ENCODE measurements around the gene DTNA. TPM values are rescaled to one million over a fixed set of nuclear protein-coding genes. Genes with fewer than 3 reads are reported as not detected.

DTNA gene
- total RNA-seq, 4 donors from 2014 or later = 81.0 to 236 (median 119) TPM

DNA sequence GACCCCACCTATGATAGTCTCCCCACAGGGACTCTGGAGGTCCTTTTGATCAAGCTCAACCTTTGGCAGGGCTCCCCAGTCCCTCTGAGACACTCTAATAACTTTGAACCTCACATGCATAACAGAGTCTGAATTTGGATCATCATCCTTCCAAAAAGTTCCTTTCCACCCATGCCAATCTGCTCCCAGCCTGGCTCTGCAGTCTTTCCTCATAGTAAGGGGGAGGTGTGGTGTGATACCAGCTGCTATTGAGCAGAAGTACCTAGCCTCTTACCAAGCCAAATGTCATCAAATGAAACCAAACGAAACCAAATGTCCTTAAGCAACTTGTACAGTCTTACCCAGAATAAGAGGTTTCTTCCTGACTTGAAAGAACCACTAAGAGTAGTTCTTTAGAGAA lies 36.5 kb downstream of the DTNA start:
- no peaks in the 10 kb centered on the region for H3K27me3 ChIP-seq
- peak in 1 of 2 donors; percentile 25 for TF ChIP-seq POLR2A (IDR thresholded peaks at IDR 0.05)
- TF ChIP-seq, protein P1, sequence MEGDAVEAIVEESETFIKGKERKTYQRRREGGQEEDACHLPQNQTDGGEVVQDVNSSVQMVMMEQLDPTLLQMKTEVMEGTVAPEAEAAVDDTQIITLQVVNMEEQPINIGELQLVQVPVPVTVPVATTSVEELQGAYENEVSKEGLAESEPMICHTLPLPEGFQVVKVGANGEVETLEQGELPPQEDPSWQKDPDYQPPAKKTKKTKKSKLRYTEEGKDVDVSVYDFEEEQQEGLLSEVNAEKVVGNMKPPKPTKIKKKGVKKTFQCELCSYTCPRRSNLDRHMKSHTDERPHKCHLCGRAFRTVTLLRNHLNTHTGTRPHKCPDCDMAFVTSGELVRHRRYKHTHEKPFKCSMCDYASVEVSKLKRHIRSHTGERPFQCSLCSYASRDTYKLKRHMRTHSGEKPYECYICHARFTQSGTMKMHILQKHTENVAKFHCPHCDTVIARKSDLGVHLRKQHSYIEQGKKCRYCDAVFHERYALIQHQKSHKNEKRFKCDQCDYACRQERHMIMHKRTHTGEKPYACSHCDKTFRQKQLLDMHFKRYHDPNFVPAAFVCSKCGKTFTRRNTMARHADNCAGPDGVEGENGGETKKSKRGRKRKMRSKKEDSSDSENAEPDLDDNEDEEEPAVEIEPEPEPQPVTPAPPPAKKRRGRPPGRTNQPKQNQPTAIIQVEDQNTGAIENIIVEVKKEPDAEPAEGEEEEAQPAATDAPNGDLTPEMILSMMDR (IDR thresholded peaks at IDR 0.05) = no peak
- H3K9me3 ChIP-seq = no peaks in the 10 kb centered on the region
- H3K4me1 ChIP-seq = peaks cover 35 to 39% of the 10 kb centered on the region in 2 donors
- no peaks in the 10 kb centered on the region for H3K36me3 ChIP-seq
- H3K4me3 ChIP-seq (replicated peaks in 1 of 3) = no peak overlapping the region
- H3K27ac ChIP-seq = peak overlapping the region; percentile 42 to 71 (median 59)
- WGBS, 2 donors = 18 to 24% methylated on average over 1 of the region's 1 CpG
- intact Hi-C loops (cut with DNase I) = no loop called here
- peak; percentile 50 to 58 for DNase-seq

DNA sequence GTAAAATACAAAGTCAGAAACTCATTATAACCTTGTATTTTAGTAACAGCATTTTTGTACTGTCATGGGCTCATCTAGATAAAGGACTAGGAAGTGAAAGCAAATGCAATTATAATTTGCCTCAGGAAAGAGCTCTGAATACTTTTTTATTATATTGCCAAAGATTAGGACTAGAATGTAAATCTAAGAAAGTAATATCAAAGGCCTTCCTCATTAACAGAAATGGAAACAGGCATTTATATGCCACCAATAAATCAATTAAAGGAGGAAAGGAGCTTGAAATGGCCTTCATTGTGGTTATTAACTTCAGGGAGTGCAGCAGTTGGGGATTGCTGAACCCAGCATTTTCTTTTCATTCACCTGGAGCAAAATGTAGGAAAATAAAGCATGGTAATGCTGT lies 39.6 kb downstream of the DTNA start:
- peaks cover 27 to 30% of the 10 kb centered on the region in 2 donors for H3K4me1 ChIP-seq
- H3K27me3 ChIP-seq = no peaks in the 10 kb centered on the region
- intact Hi-C loops (cut with DNase I) = no loop called here
- H3K4me3 ChIP-seq (replicated peaks in 1 of 3) = no peak overlapping the region
- no peaks in the 10 kb centered on the region for H3K9me3 ChIP-seq
- TF ChIP-seq POLR2A (IDR thresholded peaks at IDR 0.05) = no peak
- TF ChIP-seq, protein P1 (IDR thresholded peaks at IDR 0.05) = no peak
- H3K27ac ChIP-seq = peak overlapping the region; percentile 5 to 51 (median 50)
- H3K36me3 ChIP-seq = no peaks in the 10 kb centered on the region
- no peak for DNase-seq

DNA sequence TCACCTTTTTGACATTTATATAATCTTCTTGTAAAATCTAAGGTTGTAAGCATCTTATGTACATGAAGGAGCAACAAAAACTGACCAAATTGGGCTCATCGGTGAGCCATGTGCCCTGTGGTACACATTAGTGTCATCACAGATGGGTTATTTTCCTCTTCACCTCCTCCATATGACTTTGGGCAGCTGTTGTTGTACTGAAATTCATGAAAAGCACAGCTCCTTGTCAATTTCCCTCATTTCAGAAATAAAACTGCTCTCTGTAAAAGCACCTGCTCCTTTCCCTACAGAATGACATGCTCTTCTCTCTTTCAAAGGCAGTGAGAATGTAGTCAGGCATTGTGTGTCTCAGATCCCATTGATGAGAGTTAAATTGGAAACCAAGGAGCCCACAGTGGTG lies 42.0 kb downstream of the DTNA start:
- Histone ChIP-seq H3K27ac (no peak overlapping the region), H3K4me3 (replicated peaks in 1 of 3) (no peak overlapping the region), H3K27me3 (no peaks in the 10 kb centered on the region), H3K36me3 (no peaks in the 10 kb centered on the region), H3K9me3 (no peaks in the 10 kb centered on the region), H3K4me1 (peaks cover 18 to 21% of the 10 kb centered on the region in 2 donors)
- intact Hi-C loops (cut with DNase I) = no loop called here
- DNase-seq = no peak
- TF ChIP-seq, protein P1 (IDR thresholded peaks at IDR 0.05) = no peak
- TF ChIP-seq POLR2A (IDR thresholded peaks at IDR 0.05) = no peak
- WGBS, 2 donors = 89 to 100% methylated on average over 1 of the region's 1 CpG

DNA sequence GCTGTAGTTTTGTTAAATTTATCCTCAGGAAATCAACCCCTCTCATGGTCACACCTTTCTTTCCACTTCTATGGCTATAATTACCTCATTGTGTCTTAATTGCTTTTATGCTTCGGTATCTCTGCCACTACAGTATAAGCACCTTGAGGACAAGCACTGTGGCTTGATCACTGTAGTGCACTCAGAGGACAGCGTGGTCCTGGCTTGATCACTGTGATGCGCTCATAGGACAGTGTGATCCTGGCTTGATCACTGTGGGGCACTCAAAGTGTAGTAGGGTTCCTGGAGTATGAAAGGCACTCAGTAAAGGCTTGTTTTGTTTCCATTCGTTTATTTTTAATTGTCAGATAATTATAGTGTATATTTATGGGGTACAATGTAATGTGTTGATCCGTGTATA lies 44.2 kb downstream of the DTNA start:
- TF ChIP-seq, protein P1 (IDR thresholded peaks at IDR 0.05) = no peak
- TF ChIP-seq POLR2A (IDR thresholded peaks at IDR 0.05) = no peak
- no peak overlapping the region for H3K27ac ChIP-seq
- H3K9me3 ChIP-seq = no peaks in the 10 kb centered on the region
- whole genome bisulfite sequencing, 2 donors = 87 to 90% methylated on average over 5 of the region's 5 CpGs
- H3K4me1 ChIP-seq = peaks cover 15 to 21% of the 10 kb centered on the region in 2 donors
- H3K36me3 ChIP-seq = no peaks in the 10 kb centered on the region
- no peaks in the 10 kb centered on the region for H3K27me3 ChIP-seq
- no peak for DNase-seq
- intact Hi-C loops (cut with DNase I) = no loop called here
- no peak overlapping the region for H3K4me3 ChIP-seq (replicated peaks in 1 of 3)

DNA sequence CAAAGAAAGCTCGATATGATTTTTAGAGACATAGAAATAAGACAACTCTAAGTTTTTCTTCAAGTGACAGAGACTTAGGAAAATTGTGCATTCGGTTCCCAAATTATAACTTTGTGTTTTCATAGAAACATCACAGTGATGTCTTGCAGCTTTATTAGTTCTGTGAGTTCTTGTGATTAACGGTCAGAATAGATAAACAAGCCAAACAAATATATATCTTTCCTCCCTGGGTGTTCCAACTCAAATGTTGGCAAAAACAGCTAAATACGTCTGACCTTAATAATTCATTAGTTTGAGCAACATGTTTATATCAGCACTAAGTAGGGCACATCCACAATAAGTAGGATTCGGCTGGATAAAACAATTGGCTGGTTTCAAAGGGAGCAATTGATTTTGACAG lies 47.6 kb downstream of the DTNA start:
- Histone ChIP-seq H3K4me1 (peaks cover 8 to 12% of the 10 kb centered on the region in 2 donors), H3K9me3 (no peaks in the 10 kb centered on the region), H3K4me3 (replicated peaks in 1 of 3) (no peak overlapping the region), H3K36me3 (no peaks in the 10 kb centered on the region), H3K27ac (no peak overlapping the region), H3K27me3 (no peaks in the 10 kb centered on the region)
- DNase-seq = no peak
- TF ChIP-seq, protein P1 (IDR thresholded peaks at IDR 0.05) = no peak
- TF ChIP-seq POLR2A (IDR thresholded peaks at IDR 0.05) = no peak
- intact Hi-C loops (cut with DNase I) = no loop called here
- 87 to 94% methylated on average over 5 of the region's 5 CpGs for WGBS, 2 donors

Measured in thyroid gland (tissue), 4 donors.